Cerebellar nuclear complex (tissue), 1 donor: ENCODE measurements around the gene UBE2H.
A peak's percentile ranks its signal among the peaks of the same experiment; 100 is the strongest.

Source experiments
- DNase-seq, 2 experiments: peaks; one replicate each; lab custom pipeline; 2025; lab: John Stamatoyannopoulos, UW

Gene UBE2H

GRCh38 chr7:129950191-129950932 is 2.4 kb downstream of the UBE2H start:
- no peak for DNase-seq

DNA sequence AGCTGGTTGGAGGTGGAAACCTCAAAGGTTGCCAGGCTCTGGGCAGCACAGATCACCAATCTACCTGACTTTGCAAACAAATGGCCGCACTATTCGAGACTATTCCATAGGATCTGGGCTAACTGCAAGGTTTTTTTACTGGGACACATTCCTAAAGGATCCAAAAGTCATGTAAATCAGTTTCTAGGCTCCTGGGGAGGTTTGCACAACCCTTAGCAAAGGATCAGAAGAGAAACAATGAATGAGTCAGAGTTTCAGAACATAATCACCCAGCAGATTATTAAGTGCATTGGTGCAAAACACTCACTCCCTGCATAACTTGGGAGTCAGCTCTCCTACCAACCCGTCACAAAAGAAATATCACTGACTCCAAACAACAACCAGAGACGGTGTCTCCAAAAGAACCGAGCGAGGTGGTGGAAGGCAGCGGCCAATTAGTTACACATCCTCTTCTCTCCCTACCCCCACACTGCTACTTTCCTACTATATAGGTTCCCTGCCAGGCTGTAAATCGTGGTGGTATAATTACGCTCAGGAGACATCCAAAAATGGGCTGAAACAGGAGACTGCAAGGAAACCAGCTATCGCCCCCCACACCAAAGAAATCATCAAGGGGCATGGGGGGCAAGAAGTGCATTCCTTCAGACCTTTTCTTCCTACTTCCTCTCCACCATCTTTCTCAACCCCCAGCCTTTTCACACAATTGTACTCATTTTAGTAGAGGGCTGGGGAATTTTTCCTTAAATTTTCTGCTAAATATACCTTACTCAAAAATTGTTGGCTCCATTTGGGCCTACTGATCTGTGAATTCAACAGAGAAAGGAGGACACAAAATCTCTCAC is 3.2 kb downstream of the UBE2H start:
- DNase-seq = no peak

DNA sequence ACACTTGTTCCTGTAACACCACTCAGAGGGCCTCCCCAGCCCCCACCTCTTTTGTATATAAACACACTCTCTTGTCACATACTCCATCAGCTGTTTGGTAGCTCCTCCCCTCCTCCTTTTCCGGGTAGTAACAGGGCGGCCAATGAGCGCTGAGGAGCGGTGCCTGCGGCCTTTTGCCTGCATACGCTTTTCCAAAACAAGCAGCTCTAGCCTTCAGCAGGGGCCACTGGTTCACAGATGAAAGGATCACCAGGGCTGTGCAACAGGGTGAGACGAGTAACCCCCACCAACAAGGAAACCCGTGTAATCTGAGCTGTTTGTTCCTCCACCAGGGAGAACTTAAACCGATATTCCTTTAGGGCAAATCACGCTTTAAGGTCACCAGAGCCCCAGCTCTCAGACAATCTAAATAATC is 3.9 kb downstream of the UBE2H start:
- DNase-seq = peak; percentile 76 to 92

- DNase-seq = no peak
Measured at GRCh38 chr7:129948338-129948737, 4.4 kb downstream of the UBE2H start.

- DNase-seq = no peak
Measured at GRCh38 chr7:129947701-129948100, 5.1 kb downstream of the UBE2H start.

GRCh38 chr7:129947049-129947448 is 5.7 kb downstream of the UBE2H start:
- DNase-seq = no peak

- no peak for DNase-seq
Measured at GRCh38 chr7:129946282-129946681, 6.5 kb downstream of the UBE2H start.

- DNase-seq = no peak
Measured at GRCh38 chr7:129943352-129943751, 9.4 kb downstream of the UBE2H start.

DNA sequence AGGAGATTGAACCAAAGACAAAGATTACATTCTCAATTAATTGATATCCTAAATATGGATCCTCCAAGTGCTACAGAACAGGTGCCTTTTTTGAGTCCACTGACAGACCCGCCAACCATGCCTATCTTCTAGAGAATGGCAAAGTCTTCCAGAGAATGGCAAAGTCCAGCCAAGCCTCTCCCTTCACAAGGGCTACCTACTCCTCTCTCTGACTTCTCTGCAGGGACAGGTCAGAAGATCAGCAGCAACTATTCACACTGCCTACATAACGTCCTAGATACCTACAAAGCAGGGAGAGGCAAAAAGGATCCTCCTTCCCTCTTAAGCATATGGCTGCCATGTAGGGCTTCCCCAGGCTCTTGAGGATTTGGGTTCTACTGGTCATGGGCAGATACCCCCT is 12.4 kb downstream of the UBE2H start:
- no peak for DNase-seq

GRCh38 chr7:129939881-129940280 is 12.9 kb downstream of the UBE2H start:
- DNase-seq = no peak

DNA sequence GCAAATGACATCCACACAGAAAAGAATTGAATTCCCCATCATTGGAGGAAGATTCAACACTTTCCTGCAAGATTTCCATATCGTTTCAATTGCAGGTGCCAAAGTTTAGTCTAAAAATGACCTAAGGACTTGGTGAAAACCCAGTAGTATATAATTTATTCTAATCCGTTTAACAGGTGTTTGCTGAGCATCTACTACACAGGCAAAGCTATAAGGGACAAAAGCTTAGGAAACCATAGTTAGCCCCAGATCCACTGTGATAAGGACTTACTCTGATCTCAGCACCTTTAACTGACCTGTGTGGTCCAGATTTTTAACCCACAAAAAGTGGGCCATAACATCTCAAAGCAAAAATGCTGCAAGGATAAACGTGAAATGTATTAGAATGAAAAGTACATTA is 19.1 kb downstream of the UBE2H start:
- DNase-seq = no peak

GRCh38 chr7:129926618-129927017 is 26.1 kb downstream of the UBE2H start:
- no peak for DNase-seq

DNA sequence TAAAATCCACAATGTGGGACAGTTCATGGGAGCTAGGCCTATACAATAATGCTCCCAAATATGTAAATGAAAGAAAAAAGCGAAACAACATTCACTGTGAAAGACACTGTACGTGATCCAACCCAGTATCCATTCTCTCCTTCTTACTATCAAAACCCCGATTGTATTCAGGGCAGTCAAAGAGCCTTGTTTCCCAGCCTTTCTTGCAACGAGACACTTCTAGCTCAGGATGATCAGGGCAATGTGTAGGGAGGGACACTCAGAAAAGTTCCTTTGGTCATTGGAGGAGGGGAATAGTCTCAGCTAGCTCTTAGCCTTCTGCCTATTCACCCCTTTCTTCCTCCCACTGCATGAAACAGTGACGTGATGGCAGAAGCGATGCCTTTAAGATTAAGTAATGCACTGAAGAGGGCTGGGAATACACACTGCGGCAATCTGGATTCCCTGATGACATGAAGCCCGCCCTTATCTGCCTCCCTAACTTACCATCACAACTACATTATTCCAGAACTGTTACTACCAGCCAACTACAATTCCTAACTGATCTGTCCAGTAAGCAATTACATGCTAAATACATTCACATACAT is 27.3 kb downstream of the UBE2H start:
- no peak for DNase-seq

GRCh38 chr7:129924602-129925001 is 28.2 kb downstream of the UBE2H start:
- DNase-seq = no peak

- DNase-seq = no peak
Measured at GRCh38 chr7:129923709-129924108, 29.1 kb downstream of the UBE2H start.

- DNase-seq = no peak
Measured at GRCh38 chr7:129919492-129919891, 33.3 kb downstream of the UBE2H start.

GRCh38 chr7:129918922-129919321 is 33.8 kb downstream of the UBE2H start:
- no peak for DNase-seq

- no peak for DNase-seq
Measured at GRCh38 chr7:129917934-129918333, 34.8 kb downstream of the UBE2H start.

- no peak for DNase-seq
Measured at GRCh38 chr7:129914536-129915272, 38.1 kb downstream of the UBE2H start.

DNA sequence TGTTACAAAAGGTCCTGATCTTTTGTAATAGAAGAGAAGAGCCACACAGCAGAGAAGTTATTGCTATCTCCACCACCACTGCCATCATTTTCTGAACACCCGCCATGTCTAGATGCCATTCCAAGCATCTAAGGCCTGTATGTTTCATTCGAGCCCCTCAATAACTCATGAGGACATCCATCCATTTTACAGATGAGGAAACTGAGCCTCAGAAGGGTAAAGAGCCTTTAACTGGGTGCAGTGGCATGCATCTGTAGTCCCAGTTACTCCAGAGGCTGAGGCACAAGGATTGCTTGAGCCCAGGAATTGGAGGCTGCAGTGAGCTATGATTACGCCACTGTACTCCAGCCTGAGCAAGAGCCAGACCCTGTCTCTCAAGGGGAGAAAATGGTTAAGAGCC is 39.3 kb downstream of the UBE2H start:
- DNase-seq = no peak

DNA sequence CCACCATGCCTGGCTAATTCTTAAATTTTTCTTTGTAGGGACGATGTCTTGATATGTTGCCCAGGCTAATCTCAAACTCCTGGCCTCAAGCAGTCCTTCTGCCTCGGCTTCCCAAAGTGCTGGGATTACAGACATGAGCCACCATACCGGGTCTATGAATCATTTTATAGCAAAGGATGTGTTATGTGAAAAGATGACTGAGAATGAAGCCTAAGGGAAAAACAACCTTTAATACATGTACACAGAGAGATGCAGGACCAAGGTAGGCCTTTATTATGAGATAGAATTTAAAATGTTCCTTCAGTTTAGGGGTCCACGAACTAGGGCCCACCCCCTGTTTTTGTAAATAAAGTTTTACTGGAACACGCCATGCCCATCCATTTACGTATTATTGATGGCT is 41.0 kb downstream of the UBE2H start:
- no peak for DNase-seq

DNA sequence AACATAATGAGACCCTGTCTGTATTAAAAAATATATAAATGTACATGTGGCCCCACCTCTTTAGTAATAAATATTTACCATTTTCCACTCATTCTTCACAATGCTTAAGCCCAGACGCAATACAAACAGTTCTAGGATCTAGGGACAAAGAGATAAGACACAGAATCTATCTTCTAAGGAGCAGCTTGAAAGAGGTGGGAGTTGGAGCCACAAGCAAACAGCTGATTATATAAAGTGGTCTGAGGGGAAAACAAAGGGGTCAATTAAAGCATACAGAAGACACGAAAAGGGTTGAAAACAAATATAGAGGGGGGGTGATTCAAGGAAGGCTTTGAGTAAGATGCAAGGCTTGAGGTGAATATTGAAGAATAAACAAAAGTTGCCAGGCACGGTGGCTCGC is 43.1 kb downstream of the UBE2H start:
- no peak for DNase-seq
